Body of pancreas (tissue), 4 donors: ENCODE data around the gene ZNF622. TPM values are rescaled to one million over a fixed set of nuclear protein-coding genes. Genes with fewer than 3 reads are reported as not detected.

Experiments
- ATAC-seq: fragments of 150-250 bp; one replicate; pipeline ENCODE4 v1.9.1; 2016
- DNase-seq, 4 donors: peaks; one replicate each; pipeline ENCODE4 v3.0.0-alpha.2; 2019
- H3K27ac ChIP-seq, 4 donors: fragments of 200-600 bp; sonication (generic); 1 replicate in 3 of 4; 2 replicates in 1 of 4; pipeline versions ENCODE4 v1.5.1 to v1.6.1; 2016 to 2019; ENCODE audit warnings: mild to moderate bottlenecking in 1 of 4, mixed read lengths in 1 of 4, moderate library complexity in 1 of 4
- H3K27me3 ChIP-seq, 2 donors: fragments of 200-600 bp; sonication (generic); one replicate each; pipeline ENCODE4 v1.6.0; 2016; ENCODE audit warnings: mild to moderate bottlenecking in 1 of 2
- H3K36me3 ChIP-seq, 2 donors: fragments of 200-600 bp; sonication (generic); replicated peaks in 1 of 2; 2 replicates each; pipeline ENCODE4 v1.5.1; 2016; ENCODE audit warnings: low read depth in 2 of 2; ENCODE audit not compliant: insufficient read depth in 1 of 2
- H3K4me1 ChIP-seq: fragments of 200-600 bp; sonication (generic); one replicate; pipeline ENCODE4 v1.6.0; 2016
- H3K4me3 ChIP-seq, 2 donors: fragments of 200-600 bp; sonication (generic); 1 replicate in 1 of 2; 2 replicates in 1 of 2; pipeline ENCODE4 v1.5.1; 2016 to 2019
- H3K9me3 ChIP-seq, 3 donors: fragments of 200-600 bp; sonication (generic); 1 replicate in 2 of 3; 2 replicates in 1 of 3; pipeline ENCODE4 v1.5.1; 2016
- POLR2A ChIP-seq, 3 donors: fragments of 450-650 bp; IDR thresholded peaks; one replicate each; pipeline ENCODE4 v1.6.1; 2016; ENCODE audit warnings: antibody characterized with exemption in 3 of 3, mild to moderate bottlenecking in 2 of 3
- WGBS, 2 donors: methylation state at CpG; one replicate each; pipeline ENCODE4 v1.1.5; 2017; 5-methylcytosine and 5-hydroxymethylcytosine counted together
- intact Hi-C: fragments of 100-400 bp; cut with DNase I; formaldehyde crosslinking; loops from one replicate; pipeline ENCODE4 v1.15.1; 2023
- total RNA-seq, 2 donors: library from RNA; depleted of rRNA; stranded (reverse); fragments of >200 nt; gene quantifications; one replicate each; pipeline ENCODE4 v1.1.0, GENCODE V29; 2016
- TF ChIP-seq, protein P1 (sequence below), 7 experiments: fragments of 450-650 bp in 4 of 7; fragments of 200-600 bp in 3 of 7; sonication (generic) in 3 of 7; IDR thresholded peaks; one replicate each; pipeline ENCODE4 v1.5.1; 2016 to 2019; ENCODE audit warnings: antibody characterized with exemption in 7 of 7

Gene ZNF622
- total RNA-seq, 2 donors from 2014 or later = 28.0 to 45.1 TPM

DNA sequence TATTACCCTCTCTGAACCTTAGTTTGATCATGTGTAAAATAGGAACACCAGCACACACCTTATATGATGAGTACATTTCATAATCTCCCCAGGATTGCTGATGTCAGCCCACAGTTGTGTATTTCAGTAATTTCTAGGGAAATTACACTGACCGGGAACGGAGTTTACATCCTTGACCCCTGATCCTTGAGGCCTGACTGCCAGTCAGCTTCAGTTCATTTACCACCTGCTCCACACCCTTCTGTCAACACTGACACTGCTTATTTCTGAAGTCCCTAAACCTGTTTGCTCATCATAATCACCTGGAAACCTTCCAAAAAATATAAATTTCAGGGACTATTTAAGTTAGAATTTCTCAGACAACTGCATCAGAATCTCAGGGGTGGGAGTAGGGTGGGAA lies 55.3 kb downstream of the ZNF622 start:
- ATAC-seq = peak; percentile 63
- H3K4me3 ChIP-seq = no peak overlapping the region
- WGBS, 2 donors = 20 to 28% methylated on average over 2 of the region's 2 CpGs

DNA sequence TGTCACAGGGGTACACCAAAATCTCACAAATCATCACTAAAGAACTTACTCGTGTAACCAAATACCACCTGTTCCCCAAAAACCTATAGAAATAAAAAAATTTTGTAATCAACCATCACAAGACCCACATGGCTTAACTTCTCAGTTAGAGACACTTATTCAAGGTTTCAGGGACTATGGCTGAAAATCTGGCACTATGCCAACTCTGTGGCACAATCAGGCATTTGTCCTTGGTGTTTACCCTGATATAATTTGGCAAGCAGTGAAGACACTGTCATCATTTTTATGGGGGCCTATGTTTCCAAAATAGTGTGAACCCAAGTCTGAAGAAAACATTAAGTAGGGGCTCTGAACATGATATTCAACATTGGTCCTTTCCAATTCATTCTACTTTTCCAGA lies 59.0 kb downstream of the ZNF622 start:
- Histone ChIP-seq H3K27ac (no peak overlapping the region), H3K9me3 (no peaks in the 10 kb centered on the region), H3K4me3 (no peak overlapping the region), H3K4me1 (peaks cover 8% of the 10 kb centered on the region), H3K36me3 (no peaks in the 10 kb centered on the region), H3K27me3 (no peaks in the 10 kb centered on the region)
- 89 to 91% methylated on average over 1 of the region's 1 CpG for WGBS, 2 donors
- ATAC-seq = no peak
- TF ChIP-seq POLR2A (IDR thresholded peaks at IDR 0.05) = no peak
- TF ChIP-seq, protein P1, sequence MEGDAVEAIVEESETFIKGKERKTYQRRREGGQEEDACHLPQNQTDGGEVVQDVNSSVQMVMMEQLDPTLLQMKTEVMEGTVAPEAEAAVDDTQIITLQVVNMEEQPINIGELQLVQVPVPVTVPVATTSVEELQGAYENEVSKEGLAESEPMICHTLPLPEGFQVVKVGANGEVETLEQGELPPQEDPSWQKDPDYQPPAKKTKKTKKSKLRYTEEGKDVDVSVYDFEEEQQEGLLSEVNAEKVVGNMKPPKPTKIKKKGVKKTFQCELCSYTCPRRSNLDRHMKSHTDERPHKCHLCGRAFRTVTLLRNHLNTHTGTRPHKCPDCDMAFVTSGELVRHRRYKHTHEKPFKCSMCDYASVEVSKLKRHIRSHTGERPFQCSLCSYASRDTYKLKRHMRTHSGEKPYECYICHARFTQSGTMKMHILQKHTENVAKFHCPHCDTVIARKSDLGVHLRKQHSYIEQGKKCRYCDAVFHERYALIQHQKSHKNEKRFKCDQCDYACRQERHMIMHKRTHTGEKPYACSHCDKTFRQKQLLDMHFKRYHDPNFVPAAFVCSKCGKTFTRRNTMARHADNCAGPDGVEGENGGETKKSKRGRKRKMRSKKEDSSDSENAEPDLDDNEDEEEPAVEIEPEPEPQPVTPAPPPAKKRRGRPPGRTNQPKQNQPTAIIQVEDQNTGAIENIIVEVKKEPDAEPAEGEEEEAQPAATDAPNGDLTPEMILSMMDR (IDR thresholded peaks at IDR 0.05) = no peak
- DNase-seq = no peak
- intact Hi-C loops = no loop called here

More for the DNA sequence above, 55.3 kb downstream of the ZNF622 start:
- intact Hi-C loops = no loop called here
- no peaks in the 10 kb centered on the region for H3K9me3 ChIP-seq
- H3K36me3 ChIP-seq = no peaks in the 10 kb centered on the region
- no peaks in the 10 kb centered on the region for H3K27me3 ChIP-seq
- H3K27ac ChIP-seq = no peak overlapping the region
- TF ChIP-seq POLR2A (IDR thresholded peaks at IDR 0.05) = no peak
- TF ChIP-seq, protein P1 (IDR thresholded peaks at IDR 0.05) = no peak
- peaks cover 21% of the 10 kb centered on the region for H3K4me1 ChIP-seq
- DNase-seq = peak in 1 of 4 donors; percentile 10

DNA sequence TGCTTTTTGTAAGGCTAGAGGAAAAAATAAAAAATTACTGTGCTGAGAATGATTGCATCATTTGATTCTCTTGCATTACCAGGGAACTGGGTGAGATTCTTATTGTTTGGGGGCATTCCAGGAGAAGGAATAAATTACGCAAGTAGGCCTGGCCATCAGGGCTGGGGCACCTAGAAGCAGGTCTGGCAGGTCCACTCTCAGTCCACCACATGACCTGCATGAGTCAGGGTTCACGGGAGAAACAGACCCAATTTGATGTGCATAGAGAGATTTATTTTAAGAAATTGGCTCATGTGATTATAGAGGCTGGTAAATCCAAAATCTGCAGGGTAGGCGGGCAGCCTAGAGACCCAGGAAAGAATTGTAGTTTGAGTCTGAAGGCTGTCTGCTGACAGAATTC lies 59.6 kb downstream of the ZNF622 start:
- Histone ChIP-seq H3K27ac (no peak overlapping the region), H3K9me3 (no peaks in the 10 kb centered on the region), H3K4me1 (peaks cover 8% of the 10 kb centered on the region), H3K36me3 (no peaks in the 10 kb centered on the region), H3K27me3 (no peaks in the 10 kb centered on the region), H3K4me3 (no peak overlapping the region)
- WGBS, 2 donors = 88 to 95% methylated on average over 3 of the region's 3 CpGs
- intact Hi-C loops = no loop called here
- no peak for DNase-seq
- no peak for TF ChIP-seq POLR2A (IDR thresholded peaks at IDR 0.05)
- TF ChIP-seq, protein P1 (IDR thresholded peaks at IDR 0.05) = no peak
- no peak for ATAC-seq

Other genes starting within 250 kb of the ZNF622 start
- gene RETREG1, start 151.2 kb upstream of the ZNF622 start, total RNA-seq = 10 to 100 TPM; 11.9 to 16.8 TPM